Liver (tissue), 9 donors: ENCODE measurements around the gene BMPER. TPM values are rescaled to one million over a fixed set of nuclear protein-coding genes. Genes with fewer than 3 reads are reported as not detected.

Experiments used
- DNase-seq: peaks from one replicate; pipeline ENCODE4 v3.0.0-alpha.2; 2017; ENCODE audit warnings: low spot score
- H3K27ac ChIP-seq, 2 donors: one replicate each; pipeline ENCODE4 v1.7.0; 2013; ENCODE audit warnings: inconsistent platforms in 2 of 2, low read length in 2 of 2, control low read depth in 1 of 2, low read depth in 1 of 2, mild to moderate bottlenecking in 1 of 2
- H3K27me3 ChIP-seq, 4 donors: one replicate each; pipeline versions ENCODE4 v1.6.1 to v1.7.0; 2013; ENCODE audit warnings: low read length in 3 of 4, inconsistent platforms in 1 of 4, mild to moderate bottlenecking in 1 of 4, moderate library complexity in 1 of 4; ENCODE audit not compliant: control insufficient read depth in 4 of 4, insufficient read depth in 4 of 4
- H3K36me3 ChIP-seq, 4 donors: one replicate each; pipeline versions ENCODE4 v1.6.1 to v1.7.0; 2013; ENCODE audit warnings: low read length in 3 of 4, mild to moderate bottlenecking in 3 of 4, low read depth in 1 of 4, moderate library complexity in 1 of 4; ENCODE audit not compliant: control insufficient read depth in 4 of 4, insufficient read depth in 3 of 4
- H3K4me1 ChIP-seq, 4 donors: one replicate each; pipeline versions ENCODE4 v1.6.1 to v1.7.0; 2013; ENCODE audit warnings: low read length in 3 of 4, mild to moderate bottlenecking in 3 of 4, moderate library complexity in 1 of 4; ENCODE audit not compliant: control insufficient read depth in 4 of 4, insufficient read depth in 4 of 4
- H3K4me3 ChIP-seq, 3 donors: one replicate each; pipeline versions ENCODE4 v1.6.1 to v1.7.0; 2013; ENCODE audit warnings: low read length in 3 of 3, control low read depth in 1 of 3, low read depth in 1 of 3, mild to moderate bottlenecking in 1 of 3
- H3K9ac ChIP-seq, 2 donors: one replicate each; pipeline ENCODE4 v1.7.0; 2013; ENCODE audit warnings: low read length in 2 of 2, mild to moderate bottlenecking in 2 of 2, moderate library complexity in 2 of 2, control low read depth in 1 of 2, low read depth in 1 of 2
- H3K9me3 ChIP-seq, 4 donors: one replicate each; pipeline versions ENCODE4 v1.6.1 to v1.7.0; 2013; ENCODE audit warnings: low read length in 3 of 4; ENCODE audit not compliant: control insufficient read depth in 4 of 4
- ATF3 ChIP-seq: IDR thresholded peaks from 2 replicates; pipeline ENCODE4 v1.6.1; 2016; ENCODE audit warnings: antibody characterized with exemption
- CTCF ChIP-seq: fragments of 150-350 bp; IDR thresholded peaks from 2 replicates; pipeline ENCODE4 v1.5.1; 2017; ENCODE audit warnings: improper control_type of control experiment, low read depth, low read length; ENCODE audit not compliant: missing input control
- EGR1 ChIP-seq, 2 donors: IDR thresholded peaks; 2 replicates each; pipeline ENCODE4 v1.6.1; 2016 to 2018; ENCODE audit warnings: antibody characterized with exemption in 2 of 2, low read depth in 2 of 2
- FOXA1 ChIP-seq: IDR thresholded peaks from 2 replicates; pipeline ENCODE4 v1.6.1; 2016; ENCODE audit warnings: antibody characterized with exemption
- FOXA2 ChIP-seq: IDR thresholded peaks from 2 replicates; pipeline ENCODE4 v1.6.1; 2016; ENCODE audit warnings: antibody characterized with exemption
- GABPA ChIP-seq, 2 donors: IDR thresholded peaks in 1 of 2; conservative IDR thresholded peaks in 1 of 2; 2 replicates each; pipeline ENCODE4 v1.6.1; 2016; ENCODE audit warnings: antibody characterized with exemption in 2 of 2, mild to moderate bottlenecking in 1 of 2, moderate library complexity in 1 of 2
- HNF4A ChIP-seq, 2 donors: conservative IDR thresholded peaks; 2 replicates each; pipeline ENCODE4 v1.6.1; 2016; ENCODE audit warnings: antibody characterized with exemption in 2 of 2, mild to moderate bottlenecking in 2 of 2
- HNF4G ChIP-seq: IDR thresholded peaks from 2 replicates; pipeline ENCODE4 v1.6.1; 2016; ENCODE audit warnings: antibody characterized with exemption
- JUND ChIP-seq, 2 donors: IDR thresholded peaks; 2 replicates each; pipeline ENCODE4 v1.6.1; 2016; ENCODE audit warnings: antibody characterized with exemption in 2 of 2
- MAX ChIP-seq: IDR thresholded peaks from 2 replicates; pipeline ENCODE4 v1.6.1; 2016; ENCODE audit warnings: antibody characterized with exemption
- NR2F2 ChIP-seq: IDR thresholded peaks from 2 replicates; pipeline ENCODE4 v1.6.1; 2016; ENCODE audit warnings: antibody characterized with exemption
- RAD21 ChIP-seq, 2 donors: IDR thresholded peaks; 2 replicates each; pipeline ENCODE4 v1.6.1; 2016; ENCODE audit warnings: antibody characterized with exemption in 2 of 2, mild to moderate bottlenecking in 2 of 2
- REST ChIP-seq: IDR thresholded peaks from 2 replicates; pipeline ENCODE4 v1.6.1; 2016; ENCODE audit warnings: antibody characterized with exemption, mild to moderate bottlenecking
- RXRA ChIP-seq, 2 donors: IDR thresholded peaks; 2 replicates each; pipeline ENCODE4 v1.6.1; 2017 to 2018; ENCODE audit warnings: antibody characterized with exemption in 2 of 2, mild to moderate bottlenecking in 1 of 2
- SP1 ChIP-seq: IDR thresholded peaks from 2 replicates; pipeline ENCODE4 v1.6.1; 2018; ENCODE audit warnings: antibody characterized with exemption, mild to moderate bottlenecking
- TAF1 ChIP-seq: conservative IDR thresholded peaks from 2 replicates; pipeline ENCODE4 v1.6.1; 2016; ENCODE audit warnings: antibody characterized with exemption, mild to moderate bottlenecking
- YY1 ChIP-seq: IDR thresholded peaks from 2 replicates; pipeline ENCODE4 v1.6.1; 2016; ENCODE audit warnings: antibody characterized with exemption, mild to moderate bottlenecking
- ZBTB33 ChIP-seq: IDR thresholded peaks from 2 replicates; pipeline ENCODE4 v1.6.1; 2016; ENCODE audit warnings: antibody characterized with exemption
- WGBS: extraction: QIAGEN DNeasy Blood & Tissue Kit; methylation state at CpG from one replicate; pipeline ENCODE4 v1.1.7; 2013; 5-methylcytosine and 5-hydroxymethylcytosine counted together
- polyA plus RNA-seq, 2 donors: library from polyadenylated mRNA; stranded (reverse) in 1 of 2; unstranded in 1 of 2; fragments of 200-250 nt in 1 of 2; fragments of >200 nt in 1 of 2; fragmentation: Nextera tagmentation in 1 of 2; extraction: Ambion mirVana in 1 of 2; gene quantifications; one replicate each; pipeline versions ENCODE4 v1.2.1 to v1.2.3, GENCODE V29; 2013 to 2015
- total RNA-seq, 2 donors: library from RNA; depleted of rRNA; stranded (reverse); fragments of >200 nt; gene quantifications; one replicate each; pipeline ENCODE4 v1.2.3, GENCODE V29; 2014
- donor health status: healthy.
- donor health status: healthy.
- donor health status: healthy.
- donor health status: healthy.
- donor health status: healthy.

BMPER gene
- total and polyA plus RNA-seq, 4 donors, result 4.0 to 8.5 (median 6.2) TPM

GRCh38 chr7:34184466-34184865, 279.1 kb downstream of the BMPER start:
- WGBS, result 73% methylated on average over 1 of the region's 1 CpG
- Histone ChIP-seq H3K9ac (no peak overlapping the region), H3K36me3 (no peaks in the 10 kb centered on the region), H3K4me3 (no peak overlapping the region), H3K4me1 (no peaks in the 10 kb centered on the region), H3K27ac (no peak overlapping the region), H3K9me3 (no peaks in the 10 kb centered on the region), H3K27me3 (no peaks in the 10 kb centered on the region)
- DNase-seq, result no peak
- TF ChIP-seq MAX (no peak), REST (no peak), FOXA2 (no peak), CTCF (no peak), RXRA (IDR thresholded peaks at IDR 0.05) (no peak), EGR1 (IDR thresholded peaks at IDR 0.05; ENCODE audit: low read depth in 2 of 2) (no peak), RAD21 (IDR thresholded peaks at IDR 0.05) (no peak), TAF1 (no peak), YY1 (no peak), HNF4G (no peak), SP1 (no peak), GABPA (IDR thresholded peaks at IDR 0.05 in 1 of 2, conservative IDR thresholded peaks at IDR 0.05 in 1 of 2) (no peak), ATF3 (no peak), JUND (IDR thresholded peaks at IDR 0.05) (no peak), FOXA1 (no peak), ZBTB33 (no peak), HNF4A (conservative IDR thresholded peaks at IDR 0.05) (no peak), NR2F2 (no peak)
